GM18907 (cell line): Measurements from ENCODE around the gene LRRC8D.

Experiments
- ATAC-seq: cut with Tn5 transposase; IDR thresholded peaks from one replicate; pipeline ENCODE4 v1.9.1; 2021; ENCODE audit warnings: mild to moderate bottlenecking, moderate library complexity; ENCODE audit not compliant: unreplicated experiment

Gene LRRC8D

GRCh38 chr1:89934461-89934860 is 113.6 kb downstream of the LRRC8D start:
- no peak for ATAC-seq

- no peak for ATAC-seq
Measured at GRCh38 chr1:89935235-89935634, 114.4 kb downstream of the LRRC8D start.

- no peak for ATAC-seq
Measured at GRCh38 chr1:89936694-89937093, 115.9 kb downstream of the LRRC8D start.

GRCh38 chr1:89938171-89939055 is 117.6 kb downstream of the LRRC8D start:
- ATAC-seq: no peak

GRCh38 chr1:89939059-89939570 is 118.3 kb downstream of the LRRC8D start:
- no peak for ATAC-seq

- no peak for ATAC-seq
Measured at GRCh38 chr1:89939693-89940438, 119.0 kb downstream of the LRRC8D start.

- ATAC-seq: no peak
Measured at GRCh38 chr1:89941110-89941766, 120.4 kb downstream of the LRRC8D start.

GRCh38 chr1:89942014-89942413 is 121.2 kb downstream of the LRRC8D start:
- no peak for ATAC-seq

GRCh38 chr1:89942825-89943658 is 122.2 kb downstream of the LRRC8D start:
- no peak for ATAC-seq

GRCh38 chr1:89943846-89944781 is 123.3 kb downstream of the LRRC8D start:
- ATAC-seq: no peak

GRCh38 chr1:89945852-89946476 is 125.1 kb downstream of the LRRC8D start:
- ATAC-seq: peak; percentile 88

GRCh38 chr1:89946532-89946931 is 125.7 kb downstream of the LRRC8D start:
- ATAC-seq: no peak

- no peak for ATAC-seq
Measured at GRCh38 chr1:89948722-89949345, 128.0 kb downstream of the LRRC8D start.

GRCh38 chr1:89949991-89950624 is 129.3 kb downstream of the LRRC8D start:
- ATAC-seq: no peak

GRCh38 chr1:89950703-89951102 is 129.9 kb downstream of the LRRC8D start:
- ATAC-seq: no peak

GRCh38 chr1:89951766-89952604 is 131.2 kb downstream of the LRRC8D start:
- ATAC-seq: no peak

GRCh38 chr1:89952605-89953130 is 131.8 kb downstream of the LRRC8D start:
- peak; percentile 25 for ATAC-seq
